Choroid plexus epithelial cell (primary cell): ENCODE measurements around the gene KCNQ4.
A peak's percentile ranks its signal among the peaks of the same experiment; 100 is the strongest.

Experiments used
- DNase-seq: peaks from one replicate; pipeline ENCODE4 v3.0.0-alpha.2; 2010; ENCODE audit warnings: low read depth
- H3K4me3 ChIP-seq: 2 replicates; pipeline ENCODE4 v1.5.1; 2011; ENCODE audit warnings: low read depth, mild to moderate bottlenecking, control low read depth, low read length, moderate library complexity
- TF ChIP-seq, protein P1 (sequence below): conservative IDR thresholded peaks from 2 replicates; pipeline ENCODE4 v1.5.1; 2011; ENCODE audit warnings: low read depth, mild to moderate bottlenecking, control low read depth, inconsistent platforms, low read length, moderate library complexity

The KCNQ4 gene

DNA sequence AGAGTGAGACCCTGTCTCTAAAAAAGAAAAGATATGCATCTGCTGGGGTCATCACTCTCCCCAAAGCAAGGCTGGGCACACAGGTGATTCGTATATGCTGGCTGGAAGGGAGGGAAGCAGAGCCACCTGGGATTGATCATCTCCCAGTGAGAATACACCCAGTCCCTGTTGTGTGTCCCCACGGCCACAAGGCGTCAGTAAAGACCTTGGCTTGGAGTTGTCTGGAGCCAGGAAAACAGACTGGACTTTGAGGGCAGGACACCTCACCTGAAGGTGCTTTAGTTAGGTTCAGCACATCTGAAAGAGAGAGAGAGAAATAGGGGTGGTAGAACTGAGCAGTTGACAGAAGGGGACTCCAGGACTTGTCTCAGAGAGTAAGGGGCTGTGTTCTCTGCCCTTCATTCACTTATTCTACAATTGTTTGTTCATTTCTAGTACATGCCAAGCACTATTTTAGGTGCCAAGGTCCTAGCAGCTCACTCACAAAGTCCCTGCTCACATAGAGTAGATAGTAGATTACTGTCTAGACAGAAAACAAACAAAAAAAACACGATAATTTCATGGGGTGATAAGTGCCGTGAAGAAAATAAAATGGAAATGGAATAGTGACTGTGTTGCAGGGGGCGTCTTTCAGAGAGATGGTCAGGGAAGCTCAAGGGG, 65.1 kb downstream of the KCNQ4 start:
- peak; percentile 84 for DNase-seq
- TF ChIP-seq, protein P1, sequence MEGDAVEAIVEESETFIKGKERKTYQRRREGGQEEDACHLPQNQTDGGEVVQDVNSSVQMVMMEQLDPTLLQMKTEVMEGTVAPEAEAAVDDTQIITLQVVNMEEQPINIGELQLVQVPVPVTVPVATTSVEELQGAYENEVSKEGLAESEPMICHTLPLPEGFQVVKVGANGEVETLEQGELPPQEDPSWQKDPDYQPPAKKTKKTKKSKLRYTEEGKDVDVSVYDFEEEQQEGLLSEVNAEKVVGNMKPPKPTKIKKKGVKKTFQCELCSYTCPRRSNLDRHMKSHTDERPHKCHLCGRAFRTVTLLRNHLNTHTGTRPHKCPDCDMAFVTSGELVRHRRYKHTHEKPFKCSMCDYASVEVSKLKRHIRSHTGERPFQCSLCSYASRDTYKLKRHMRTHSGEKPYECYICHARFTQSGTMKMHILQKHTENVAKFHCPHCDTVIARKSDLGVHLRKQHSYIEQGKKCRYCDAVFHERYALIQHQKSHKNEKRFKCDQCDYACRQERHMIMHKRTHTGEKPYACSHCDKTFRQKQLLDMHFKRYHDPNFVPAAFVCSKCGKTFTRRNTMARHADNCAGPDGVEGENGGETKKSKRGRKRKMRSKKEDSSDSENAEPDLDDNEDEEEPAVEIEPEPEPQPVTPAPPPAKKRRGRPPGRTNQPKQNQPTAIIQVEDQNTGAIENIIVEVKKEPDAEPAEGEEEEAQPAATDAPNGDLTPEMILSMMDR = peak; percentile 99
- H3K4me3 ChIP-seq = no peak overlapping the region

DNA sequence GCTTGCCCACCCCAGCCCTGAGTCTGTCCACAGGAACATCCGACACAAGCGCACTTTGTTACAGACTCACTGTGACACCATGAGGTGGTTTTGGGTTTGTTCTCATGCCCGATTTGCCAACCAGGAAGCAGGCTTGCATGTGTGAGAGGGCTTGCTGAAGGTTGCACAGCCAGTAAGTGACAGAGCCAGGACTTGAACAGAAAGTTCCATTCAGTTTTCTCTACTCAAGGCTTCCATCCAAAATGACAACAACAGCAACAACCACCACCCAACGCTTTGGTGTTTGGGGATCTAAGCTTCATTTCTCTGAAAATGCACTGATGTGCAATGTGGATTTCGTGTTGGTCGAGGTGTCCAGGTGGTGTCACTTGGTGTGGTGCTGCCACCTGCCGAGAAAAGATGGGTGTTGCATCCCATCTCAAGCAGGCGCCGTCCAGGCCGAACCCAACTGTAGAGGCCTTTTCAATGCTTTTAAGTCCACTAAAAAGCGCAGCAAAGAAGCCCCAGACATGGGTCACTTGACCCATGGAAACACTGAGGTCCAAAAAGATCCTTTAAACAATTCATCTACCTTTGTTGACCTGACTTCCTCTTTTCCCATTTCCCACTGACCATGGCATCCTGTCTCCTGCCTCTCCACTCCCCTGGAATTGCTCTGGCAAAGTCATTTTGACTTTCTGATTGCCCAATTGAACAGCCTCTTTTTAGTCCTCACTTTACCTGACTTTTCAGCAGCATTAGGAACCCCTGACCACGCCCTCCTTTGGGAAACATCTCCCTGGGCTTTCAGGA, 66.4 kb downstream of the KCNQ4 start:
- TF ChIP-seq, protein P1 = peak; percentile 90
- H3K4me3 ChIP-seq = no peak overlapping the region
- peak; percentile 76 for DNase-seq

DNA sequence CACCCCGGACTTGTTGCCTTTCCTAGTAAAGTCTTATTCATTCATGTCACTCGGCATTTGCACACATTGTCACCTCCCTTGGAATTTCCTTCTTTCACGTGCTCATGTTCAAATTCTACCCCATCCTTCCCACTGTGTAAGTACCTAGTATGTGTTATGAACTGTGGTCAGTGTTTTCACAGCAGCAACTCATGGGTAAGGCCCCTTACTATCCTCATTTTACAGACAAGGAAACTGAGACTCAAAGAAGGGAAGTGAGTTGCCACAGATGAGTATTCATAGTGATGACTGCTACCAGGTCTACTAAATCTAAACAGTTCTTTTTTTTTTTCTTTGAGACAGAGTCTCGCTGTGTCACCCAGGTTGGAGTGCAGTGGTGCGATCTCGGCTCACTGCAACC, 68.1 kb downstream of the KCNQ4 start:
- no peak overlapping the region for H3K4me3 ChIP-seq
- no peak for DNase-seq
- TF ChIP-seq, protein P1 = no peak

DNA sequence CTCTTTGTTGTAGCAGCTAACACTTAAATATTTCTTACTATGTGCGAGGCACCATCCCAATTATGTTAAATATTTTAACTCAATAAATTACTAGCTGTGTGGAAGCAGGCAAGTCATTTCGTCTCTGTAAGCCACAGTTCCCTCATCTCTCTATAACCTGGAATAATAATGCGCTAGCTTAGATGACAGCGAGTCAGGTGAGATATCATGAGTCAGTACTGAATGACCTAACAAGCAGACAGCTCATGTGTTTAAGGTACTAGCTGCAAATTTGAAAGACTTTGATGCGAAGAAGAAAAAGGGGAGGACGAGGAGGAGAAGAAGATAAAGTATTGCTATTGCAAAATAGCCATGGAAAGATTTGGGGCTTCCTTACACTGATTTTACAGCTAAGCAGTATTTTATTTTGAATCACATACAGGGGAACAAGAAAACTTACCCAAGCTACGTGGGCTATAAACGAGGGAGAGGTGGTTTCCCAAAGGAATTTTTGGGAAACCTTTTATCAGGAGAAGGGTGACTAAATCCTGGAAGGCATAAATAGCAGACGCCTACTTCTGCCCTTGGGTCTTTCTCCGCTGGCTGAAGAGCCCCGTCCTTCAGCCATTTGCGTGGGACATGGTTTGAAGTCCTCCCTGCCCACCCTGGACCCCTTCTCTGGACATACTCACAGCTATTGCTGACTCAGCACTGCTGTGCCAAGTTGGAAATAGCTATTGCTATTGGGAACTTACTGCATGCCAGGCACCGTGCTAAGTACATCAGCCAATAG, 69.7 kb downstream of the KCNQ4 start:
- no peak overlapping the region for H3K4me3 ChIP-seq
- no peak for DNase-seq
- TF ChIP-seq, protein P1 = no peak

DNA sequence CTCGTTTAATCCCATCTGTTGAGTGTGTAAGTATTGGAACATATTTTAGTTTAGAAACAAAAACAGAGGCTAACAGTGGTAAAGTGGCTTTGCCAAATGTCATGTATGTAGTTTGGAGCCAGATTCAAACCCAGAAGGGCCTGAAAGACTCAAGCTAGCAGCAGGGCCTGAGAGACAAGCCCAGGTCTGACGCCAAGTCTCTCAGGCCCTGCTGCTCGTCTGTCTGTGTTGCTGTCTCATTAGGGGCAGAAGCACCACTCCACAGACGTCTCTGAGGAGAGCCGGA, 70.2 kb downstream of the KCNQ4 start:
- DNase-seq = no peak
- TF ChIP-seq, protein P1 = no peak
- no peak overlapping the region for H3K4me3 ChIP-seq

DNA sequence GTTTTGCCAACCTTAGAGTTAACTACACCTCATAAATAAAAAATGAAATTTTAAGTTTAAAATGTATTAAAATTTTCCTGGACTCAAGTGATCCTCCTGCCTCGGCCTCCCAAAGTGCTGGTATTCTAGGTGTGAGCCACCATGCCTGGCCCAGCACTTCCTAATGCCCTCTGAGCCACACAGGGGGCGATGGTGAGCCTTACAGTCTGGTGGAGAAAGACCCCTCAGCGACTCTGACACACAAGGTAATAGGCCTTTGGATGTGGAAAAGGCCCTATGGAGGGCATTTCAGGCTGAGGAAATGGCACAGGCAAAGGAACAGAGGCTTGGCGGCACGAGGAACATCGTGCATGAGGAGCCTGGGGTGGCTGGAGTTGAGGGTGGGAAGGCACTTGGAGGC, 71.9 kb downstream of the KCNQ4 start:
- TF ChIP-seq, protein P1 = peak; percentile 51
- peak; percentile 9 for DNase-seq
- H3K4me3 ChIP-seq = no peak overlapping the region

DNA sequence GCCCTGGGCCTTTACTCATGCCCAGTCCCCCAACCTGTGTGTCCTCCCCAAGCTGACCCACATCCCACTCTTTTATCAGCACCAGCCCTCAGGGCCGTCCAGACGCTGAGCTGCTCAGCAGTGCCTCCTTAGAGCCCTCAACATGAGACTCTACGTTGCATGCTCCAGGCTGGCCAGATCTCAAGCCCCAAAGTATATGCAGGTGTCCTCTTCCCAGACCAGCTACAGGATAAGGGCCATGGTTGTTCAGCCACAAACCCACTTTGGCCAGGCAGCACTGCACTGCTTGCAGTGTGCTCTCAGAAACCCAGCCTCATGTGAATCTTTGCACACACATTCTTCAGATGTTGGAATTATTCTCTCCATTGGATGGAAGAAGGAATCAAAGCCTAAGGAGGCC, 72.5 kb downstream of the KCNQ4 start:
- TF ChIP-seq, protein P1 = no peak
- no peak overlapping the region for H3K4me3 ChIP-seq
- DNase-seq = no peak
